HFFc6 (cell line): Measurements from ENCODE around the gene WDR41. TPM values are rescaled to one million over a fixed set of nuclear protein-coding genes. Genes with fewer than 3 reads are reported as not detected.

ENCODE experiments used
- DNase-seq: peaks from one replicate; pipeline ENCODE4 v3.0.0-alpha.2; 2018
- H3K27ac Mint-ChIP-seq: 2 replicates; pipeline ENCODE4 v1.8.0; 2020; ENCODE audit warnings: mild to moderate bottlenecking, mixed read lengths
- H3K27me3 Mint-ChIP-seq: 2 replicates; pipeline ENCODE4 v1.8.0; 2021; ENCODE audit warnings: mild to moderate bottlenecking, moderate library complexity, mixed read lengths; ENCODE audit not compliant: insufficient read depth
- H3K36me3 Mint-ChIP-seq: 2 replicates; pipeline ENCODE4 v1.8.0; 2021; ENCODE audit warnings: low read depth, mixed read lengths
- H3K4me1 Mint-ChIP-seq: 2 replicates; pipeline ENCODE4 v1.8.0; 2020; ENCODE audit warnings: low read depth, mixed read lengths
- H3K4me3 Mint-ChIP-seq: 2 replicates; pipeline ENCODE4 v1.8.0; 2020; ENCODE audit warnings: mild to moderate bottlenecking, moderate library complexity, mixed read lengths
- H3K9me3 Mint-ChIP-seq: 2 replicates; pipeline ENCODE4 v1.8.0; 2020; ENCODE audit warnings: mild to moderate bottlenecking, mixed read lengths
- CTCF ChIP-seq: fragments of 200-600 bp; sonication (generic); IDR thresholded peaks from 2 replicates; pipeline ENCODE4 v1.5.0; 2021; ENCODE audit warnings: antibody characterized with exemption, mild to moderate bottlenecking
- total RNA-seq, 6 experiments: library from RNA; stranded (reverse); fragmentation: NEBNext Ultra II Directional; extraction: Animal tissue kit (Norgen Biotek cat#: 25700); gene quantifications; 2 replicates in 1 of 6; 3 replicates in 5 of 6; pipeline ENCODE4 v1.2.3, GENCODE V29; 2021

WDR41 gene
- total RNA-seq, 6 experiments from 2014 or later: 50.1 to 63.5 (median 56.8) TPM

GRCh38 chr5:77424921-77425320 is 67.2 kb downstream of the WDR41 start:
- Mint-ChIP-seq H3K4me3 (no peak overlapping the region), H3K27me3 (peaks cover 10% of the 10 kb centered on the region), H3K4me1 (peaks cover 55% of the 10 kb centered on the region), H3K27ac (no peak overlapping the region), H3K36me3 (peaks cover 26% of the 10 kb centered on the region), H3K9me3 (peaks cover 4% of the 10 kb centered on the region; the same call in 1 of the 2 replicates)
- no peak for TF ChIP-seq CTCF
- no peak for DNase-seq

GRCh38 chr5:77423022-77423750 is 68.9 kb downstream of the WDR41 start:
- no peak overlapping the region for H3K27ac Mint-ChIP-seq
- peak; percentile 85 for DNase-seq
- peaks cover 19% of the 10 kb centered on the region for H3K36me3 Mint-ChIP-seq
- no peak overlapping the region for H3K4me3 Mint-ChIP-seq
- peaks cover 4% of the 10 kb centered on the region; the same call in 1 of the 2 replicates for H3K9me3 Mint-ChIP-seq
- H3K4me1 Mint-ChIP-seq: peaks cover 54% of the 10 kb centered on the region
- H3K27me3 Mint-ChIP-seq: peaks cover 17% of the 10 kb centered on the region
- no peak for TF ChIP-seq CTCF

GRCh38 chr5:77420940-77421339 is 71.2 kb downstream of the WDR41 start:
- Mint-ChIP-seq H3K9me3 (peaks cover 4% of the 10 kb centered on the region; the same call in 1 of the 2 replicates), H3K36me3 (peaks cover 19% of the 10 kb centered on the region), H3K27me3 (peaks cover 27% of the 10 kb centered on the region), H3K4me1 (peaks cover 33% of the 10 kb centered on the region), H3K27ac (no peak overlapping the region), H3K4me3 (no peak overlapping the region)
- DNase-seq: no peak
- TF ChIP-seq CTCF: no peak

- H3K36me3 Mint-ChIP-seq: peaks cover 15% of the 10 kb centered on the region
- no peak for DNase-seq
- TF ChIP-seq CTCF: no peak
- peaks cover 27% of the 10 kb centered on the region for H3K27me3 Mint-ChIP-seq
- no peak overlapping the region for H3K27ac Mint-ChIP-seq
- peaks cover 27% of the 10 kb centered on the region for H3K4me1 Mint-ChIP-seq
- peaks cover 4% of the 10 kb centered on the region; the same call in 1 of the 2 replicates for H3K9me3 Mint-ChIP-seq
- H3K4me3 Mint-ChIP-seq: no peak overlapping the region
Observed at GRCh38 chr5:77419644-77420582, 72.2 kb downstream of the WDR41 start.

- Mint-ChIP-seq H3K27me3 (peaks cover 30% of the 10 kb centered on the region), H3K27ac (no peak overlapping the region), H3K9me3 (peaks cover 4% of the 10 kb centered on the region; the same call in 1 of the 2 replicates), H3K4me1 (peaks cover 24% of the 10 kb centered on the region), H3K36me3 (peaks cover 11% of the 10 kb centered on the region), H3K4me3 (peak overlapping the region; percentile 24; the same call in 1 of the 2 replicates)
- no peak for TF ChIP-seq CTCF
- no peak for DNase-seq
Observed at GRCh38 chr5:77418601-77419581, 73.2 kb downstream of the WDR41 start.
